ENCODE results near the gene HAO1.
"Not testable (repeated sequence)": the region's sequence is repeated elsewhere in the genome, so short reads cannot be mapped to it uniquely, and the experiment has no call there.

The HAO1 gene
- 0 to 0.11 (median 0) reads per million in 18 experiments for total RNA-seq

- DNase-seq: no peak
These were observed at the start of gene HAO1 for GRCh38 chr20:7940341-7940740. TSS of gene HAO1 (minus strand) at chr20:7940458. CDS start at chr20:7940422, 36 bp downstream.

GRCh38 chr20:7989379-7989778 lies 49.1 kb upstream of the HAO1 start:
- DNase-seq: peak; percentile 2 to 54

DNA sequence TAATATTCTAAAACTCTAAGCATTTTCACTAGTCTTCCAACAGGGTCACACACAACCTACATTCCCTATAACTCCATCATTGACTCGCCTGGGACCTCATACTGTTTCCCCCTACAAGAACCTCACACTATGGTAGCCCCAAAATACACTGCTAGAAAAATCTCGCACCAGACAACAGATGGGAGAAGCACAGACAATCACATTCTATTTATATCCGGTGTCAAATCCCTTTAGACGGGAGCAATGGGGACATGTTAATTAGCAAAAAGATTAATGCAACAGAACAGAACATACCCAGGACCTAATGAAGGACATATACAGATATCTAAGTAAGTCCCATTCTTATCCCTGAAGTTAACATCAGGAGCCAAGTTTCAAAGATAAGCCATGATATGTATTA lies 45.7 kb upstream of the HAO1 start:
- DNase-seq: no peak

DNA sequence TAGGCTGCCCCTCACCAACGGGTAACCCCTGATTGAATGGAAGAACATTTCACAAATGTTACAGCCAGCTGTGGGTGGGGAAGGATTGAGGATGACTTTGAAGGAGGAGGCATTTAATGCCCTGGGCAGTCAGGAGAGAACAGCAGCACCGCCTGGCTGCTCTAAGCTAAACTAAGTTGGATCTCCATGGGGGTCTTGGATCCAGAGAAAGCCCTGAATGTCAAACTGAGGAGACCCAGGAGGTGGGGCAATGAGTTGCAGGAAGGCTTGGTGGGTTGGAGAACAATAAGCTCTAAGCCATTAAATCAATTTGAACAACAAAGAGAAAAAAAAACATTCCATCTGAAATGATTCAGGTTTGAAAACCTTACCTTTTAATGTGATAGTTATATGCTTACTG lies 43.9 kb upstream of the HAO1 start:
- no peak for DNase-seq

DNA sequence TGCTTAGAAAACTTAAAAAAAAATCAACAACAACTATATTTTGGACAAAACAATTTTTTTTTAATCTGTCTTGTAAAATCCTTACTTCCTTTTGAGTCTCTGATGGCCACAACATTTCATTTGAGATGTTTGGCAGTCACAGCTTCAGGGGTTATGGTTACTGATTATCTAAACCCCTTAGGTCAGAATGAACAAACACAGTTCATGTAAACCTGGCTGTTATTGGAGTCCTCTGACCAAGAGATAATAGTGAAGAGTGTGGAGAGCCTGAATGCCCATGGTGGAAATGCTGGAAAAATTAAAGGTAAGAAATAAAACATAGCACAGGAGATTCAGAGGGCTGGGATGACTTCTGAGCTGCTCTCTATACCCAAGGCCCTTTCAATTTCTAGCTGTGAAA lies 41.1 kb upstream of the HAO1 start:
- no peak for DNase-seq

DNA sequence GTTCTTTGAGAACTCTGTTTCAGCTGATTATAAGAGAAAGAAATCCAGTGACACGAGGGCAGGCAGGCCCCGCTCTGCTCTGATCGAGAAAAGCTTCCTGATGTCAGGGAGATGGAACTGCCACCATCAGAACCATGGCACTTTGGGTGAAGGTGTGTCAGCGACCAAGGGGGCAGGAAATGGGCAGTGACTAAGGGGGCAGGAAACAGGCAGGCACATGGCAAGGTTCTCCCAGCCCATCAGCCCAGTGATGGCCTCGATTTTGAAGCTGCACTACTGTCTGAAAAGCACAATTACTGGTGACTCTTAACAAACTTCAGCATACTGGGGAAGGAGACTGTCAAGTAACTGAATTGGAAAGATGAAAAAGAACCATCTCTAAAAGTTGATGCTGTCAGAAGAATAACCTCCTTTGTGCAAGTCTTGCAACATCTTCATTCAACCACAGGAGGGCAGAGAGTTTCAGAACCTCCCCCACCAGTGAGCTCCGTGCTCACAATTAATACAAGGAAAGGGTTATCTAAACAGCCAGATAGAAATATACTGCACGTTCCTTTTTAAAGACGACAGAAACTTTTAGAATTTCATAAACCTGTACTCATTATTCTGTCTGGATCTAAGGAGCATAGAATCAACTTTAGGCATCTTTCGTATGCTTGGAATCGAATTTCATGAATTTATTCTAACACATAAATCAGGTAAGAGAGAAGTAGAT lies 40.2 kb upstream of the HAO1 start:
- peak in 1 of 2 donors; percentile 14 for DNase-seq

DNA sequence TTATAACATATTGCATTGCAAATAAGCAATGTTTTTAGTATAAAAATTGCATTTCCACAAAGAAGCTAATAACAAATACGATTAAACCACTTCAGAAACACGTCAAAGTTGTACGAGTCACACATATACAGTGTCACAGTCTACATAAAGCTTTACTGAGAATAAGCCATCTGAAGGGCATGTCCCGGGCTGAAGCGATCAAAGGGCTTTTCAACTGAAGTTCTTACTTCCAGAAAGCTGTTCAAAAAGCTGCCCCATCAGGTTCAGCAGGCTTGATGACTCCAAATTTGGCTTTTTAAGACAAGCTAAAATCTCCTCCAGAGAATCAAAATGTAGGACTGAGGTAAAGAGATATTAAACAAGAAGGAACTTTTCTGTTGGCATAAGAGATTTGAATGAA lies 37.5 kb upstream of the HAO1 start:
- no peak for DNase-seq

- DNase-seq: no peak
These were observed 35.7 kb upstream of the HAO1 start for GRCh38 chr20:7975851-7976414.

DNA sequence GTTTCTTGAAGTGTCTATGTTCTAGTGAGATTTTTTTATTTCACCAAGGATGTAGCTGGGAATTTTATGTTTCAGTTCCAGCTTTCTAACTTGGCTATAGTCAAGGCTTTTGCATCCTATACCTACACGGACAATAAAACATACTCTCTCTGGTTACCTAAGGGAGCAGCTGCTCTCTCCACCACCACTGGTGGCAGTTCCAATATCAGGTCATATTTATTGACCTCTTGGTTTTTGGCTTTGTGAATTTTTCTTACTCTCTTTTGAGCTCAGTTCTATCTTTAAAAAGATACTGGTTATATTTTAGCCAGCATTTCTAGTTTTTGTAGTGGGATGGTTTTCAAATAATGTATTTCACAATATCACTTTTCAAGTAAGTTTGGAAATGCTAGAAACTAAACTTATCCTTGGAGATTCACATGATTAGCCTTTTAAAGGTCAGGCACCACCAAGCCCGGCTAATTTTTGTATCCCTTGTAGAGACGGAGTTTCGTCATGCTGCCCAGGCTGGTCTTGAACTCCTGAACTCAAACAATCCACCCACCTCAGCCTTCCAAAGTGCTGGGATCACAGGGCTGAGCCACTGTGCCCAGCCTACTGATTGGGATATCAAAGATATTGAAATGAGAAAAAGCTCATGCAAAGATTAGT lies 34.7 kb upstream of the HAO1 start:
- DNase-seq: no peak

DNA sequence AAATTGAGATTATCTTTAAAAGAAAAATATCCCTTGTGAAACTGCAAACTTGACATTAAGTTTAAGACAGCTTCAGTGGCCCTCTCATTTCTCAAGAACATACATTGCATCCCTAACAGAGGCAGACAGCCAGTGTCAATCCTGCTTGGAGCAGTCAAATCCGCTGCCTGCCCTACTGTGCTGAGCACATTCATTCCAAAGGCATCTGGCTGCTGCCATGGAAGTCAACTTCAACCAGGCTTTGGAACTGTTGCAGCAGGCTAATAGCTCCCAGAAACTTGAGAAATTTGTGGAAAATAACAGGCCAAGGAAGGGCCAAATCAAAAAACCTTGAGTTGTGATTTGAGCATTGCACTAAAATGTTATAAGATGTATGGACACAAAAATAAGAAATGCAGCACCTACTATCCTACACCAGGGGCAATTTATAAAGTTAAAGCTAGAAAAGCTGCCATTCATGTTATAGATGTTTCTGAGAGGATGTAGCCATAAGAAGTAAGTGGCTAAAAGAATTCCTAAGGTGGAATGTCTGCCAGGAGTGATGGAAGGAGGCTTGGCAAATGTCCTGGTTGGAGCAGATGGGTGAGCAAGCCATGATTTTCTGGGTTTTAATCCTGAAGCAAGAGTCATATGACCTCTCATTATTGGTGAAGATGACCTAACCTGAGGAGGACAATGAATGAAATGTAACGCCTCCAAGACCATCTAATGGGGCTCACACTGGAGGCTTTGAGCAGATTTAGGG lies 31.4 kb upstream of the HAO1 start:
- no peak for DNase-seq

DNA sequence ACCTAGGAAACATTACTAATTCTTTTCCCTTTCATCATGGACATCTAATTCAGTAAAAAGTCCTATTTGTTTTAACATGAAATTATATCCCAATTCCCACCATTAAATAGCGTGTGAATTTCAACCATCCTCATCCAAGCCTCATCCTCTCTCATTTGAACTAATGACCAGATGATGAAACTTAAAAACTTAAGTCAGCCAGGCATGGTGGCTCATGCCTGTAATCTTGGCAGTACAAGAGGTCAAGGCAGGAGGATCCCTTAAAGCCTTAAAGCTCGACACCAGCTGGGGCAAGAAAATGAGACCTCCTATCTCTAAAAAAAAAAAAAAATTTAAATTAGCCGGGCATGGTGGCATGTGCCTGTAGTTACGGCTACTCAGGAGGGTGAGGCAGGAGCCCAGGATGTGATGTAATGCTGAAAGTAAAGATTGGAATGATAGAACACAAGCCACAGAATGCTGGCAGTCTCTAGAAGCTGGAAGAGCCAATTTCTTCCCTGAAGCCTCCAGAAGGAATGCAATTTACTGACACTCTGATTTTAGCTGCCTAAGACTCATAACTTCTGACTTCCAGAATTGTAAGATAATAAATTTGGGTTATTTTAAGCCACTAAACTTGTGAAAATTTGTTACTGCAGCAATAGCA lies 27.1 kb upstream of the HAO1 start:
- no peak for DNase-seq

GRCh38 chr20:7966176-7966575 lies 25.9 kb upstream of the HAO1 start:
- no peak for DNase-seq

DNA sequence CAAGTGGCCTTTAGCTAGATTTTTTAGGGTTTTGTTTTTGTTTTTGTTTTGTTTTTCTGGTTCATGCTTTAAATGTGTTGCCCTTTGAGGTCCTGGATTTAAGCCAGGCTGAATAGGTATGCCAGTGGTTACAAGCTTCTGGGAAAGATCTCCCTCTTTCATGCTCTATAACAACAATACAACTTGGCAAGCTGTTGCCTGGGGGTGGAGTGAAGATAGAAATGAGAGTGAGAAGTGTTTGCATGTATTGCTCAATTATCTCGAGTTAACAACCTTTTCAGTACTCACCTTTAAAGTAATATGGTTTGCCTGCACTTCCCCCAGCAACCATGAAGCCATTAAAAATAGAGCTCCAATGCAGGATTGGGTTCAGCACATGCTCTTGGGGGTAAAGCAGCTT lies 19.2 kb upstream of the HAO1 start:
- no peak for DNase-seq

DNA sequence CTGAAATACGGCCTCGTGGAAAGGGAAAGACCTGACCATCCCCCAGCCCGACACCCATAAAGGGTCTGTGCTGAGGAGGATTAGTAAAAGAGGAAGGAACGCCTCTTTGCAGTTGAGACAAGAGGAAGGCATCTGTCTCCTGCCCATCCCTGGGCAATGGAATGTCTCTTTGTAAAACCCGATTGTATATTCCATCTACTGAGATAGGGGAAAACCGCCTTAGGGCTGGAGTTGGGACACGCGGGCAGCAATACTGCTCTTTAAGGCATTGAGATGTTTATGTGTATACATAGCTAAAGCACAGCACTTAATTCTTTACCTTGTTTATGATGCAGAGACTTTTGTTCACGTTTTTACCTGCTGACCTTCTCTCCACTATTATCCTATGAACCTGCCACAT lies 16.3 kb upstream of the HAO1 start:
- not testable (repeated sequence) for DNase-seq

GRCh38 chr20:7950387-7950786 lies 10.1 kb upstream of the HAO1 start:
- no peak for DNase-seq

- no peak for DNase-seq
These were observed 3.6 kb upstream of the HAO1 start for GRCh38 chr20:7943891-7944290.

- DNase-seq: no peak
These were observed 595 bp downstream of the HAO1 start for GRCh38 chr20:7939663-7940062.

DNA sequence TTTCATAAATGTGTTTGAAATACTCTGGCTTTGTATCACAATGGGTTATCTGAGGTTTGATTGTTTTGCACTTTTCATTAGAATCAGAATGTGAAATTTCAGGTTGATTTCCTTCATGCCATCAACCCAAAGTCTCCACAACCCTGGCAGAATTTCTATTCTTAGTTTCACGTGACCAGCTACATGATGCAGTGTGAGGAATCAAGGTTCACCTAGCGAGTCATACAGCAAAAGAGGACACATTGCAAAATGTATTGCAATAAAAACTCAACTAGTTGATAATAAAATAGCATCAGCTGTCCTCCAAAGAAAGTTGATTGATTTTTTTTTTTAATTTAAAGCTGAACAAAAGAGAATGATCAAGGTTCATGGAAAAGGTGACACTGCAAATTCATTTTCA lies 2.2 kb downstream of the HAO1 start:
- no peak for DNase-seq

- DNase-seq: no peak
These were observed 2.9 kb downstream of the HAO1 start for GRCh38 chr20:7937328-7937727.

DNA sequence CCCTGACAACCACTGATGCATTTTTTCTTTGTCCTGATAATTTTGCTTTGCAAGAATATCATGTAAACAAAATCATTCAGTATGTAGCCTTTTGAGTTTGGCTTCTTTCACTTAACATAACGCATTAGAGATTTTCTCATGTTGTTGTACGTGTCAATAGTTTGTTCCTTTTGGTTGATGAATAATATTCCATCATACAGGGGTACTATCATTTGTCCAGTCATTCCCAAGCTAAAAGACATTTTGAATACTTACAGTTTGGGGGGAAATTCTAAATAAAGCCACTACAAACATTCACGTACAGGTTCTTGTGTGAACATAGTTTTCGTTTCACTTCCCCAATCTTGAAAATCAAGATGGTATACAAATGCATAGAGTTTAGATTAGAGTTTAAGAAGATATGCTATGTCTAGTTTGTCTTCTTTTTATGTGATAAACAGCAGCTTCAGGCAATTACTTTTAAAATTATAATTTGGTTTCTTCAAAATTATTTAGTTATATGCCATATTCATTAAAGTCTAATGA lies 5.2 kb downstream of the HAO1 start:
- DNase-seq: peak in 1 of 2 donors; percentile 18

GRCh38 chr20:7933346-7933745 lies 6.9 kb downstream of the HAO1 start:
- peak; percentile 32 to 63 for DNase-seq

DNA sequence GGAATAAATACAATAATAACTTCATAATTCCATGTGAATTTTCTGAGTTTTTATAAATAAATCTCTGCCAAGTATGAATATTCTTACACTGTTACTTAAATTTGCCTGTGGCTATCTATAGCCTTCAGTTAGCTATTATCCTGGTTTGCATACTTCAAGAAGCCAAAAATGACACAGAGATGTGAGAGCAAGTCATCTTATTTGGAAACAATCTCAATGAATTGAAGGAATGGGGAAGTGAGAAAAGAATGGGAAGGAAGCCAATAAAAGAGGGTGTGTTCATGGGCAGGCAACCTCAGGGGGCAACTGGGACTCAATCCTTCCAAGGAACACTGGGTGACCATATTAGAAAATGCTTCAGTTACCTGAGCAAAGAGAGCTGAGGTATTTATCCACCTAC lies 9.9 kb downstream of the HAO1 start:
- peak; percentile 6 to 56 for DNase-seq

GRCh38 chr20:7926767-7927166 lies 13.5 kb downstream of the HAO1 start:
- DNase-seq: peak; percentile 10 to 23

All from inflammatory macrophage (primary cell).